HCT116 (cell line): Measurements from ENCODE around the gene UPK2. TPM values are rescaled to one million over a fixed set of nuclear protein-coding genes. Genes with fewer than 3 reads are reported as not detected.
A peak's percentile ranks its signal among the peaks of the same experiment; 100 is the strongest.

Experiments
- ATAC-seq: fragments of 200-7000 bp; cut with Tn5 transposase; 2 replicates; pipeline ENCODE4 v1.9.1; 2020; ENCODE audit warnings: mild to moderate bottlenecking, moderate library complexity
- BruUV-seq: library from RNA; stranded (reverse); fragments of 400-500 nt; replicated peaks from 2 replicates; lab custom pipeline; 2021; lab: Mats Ljungman, UMichigan
- CTCF ChIA-PET: fragments of 300-600 bp; sonication (Branson Sonifier 250); formaldehyde crosslinking; loops from one replicate; lab custom pipeline; 2021; ENCODE audit warnings: antibody characterized with exemption; lab: Charles Lee
- POLR2A ChIA-PET: fragments of 300-600, 350-600 bp; sonication (Branson Sonifier 250); formaldehyde crosslinking; loops from one replicate; lab custom pipeline; 2021; ENCODE audit warnings: antibody characterized with exemption; lab: Charles Lee
- RAD21 ChIA-PET, 2 experiments: fragments of 300-600 bp; sonication (Branson Sonifier 250); formaldehyde crosslinking; loops; one replicate each; lab custom pipeline; 2023; ENCODE audit warnings: low total read pairs in 2 of 2; ENCODE audit not compliant: uncharacterized antibody in 2 of 2, unreplicated experiment in 2 of 2, low non-redundant PET in 1 of 2; lab: Charles Lee
- DNase-seq: peaks from one replicate; pipeline ENCODE4 v3.0.0-alpha.2; 2010; ENCODE audit warnings: low read depth, low spot score
- H2AFZ ChIP-seq: fragments of 200-600 bp; shearing (Covaris generic), sonication (generic); 2 replicates; pipeline ENCODE4 v1.6.1; 2017; ENCODE audit warnings: low read depth, mixed run types, mixed read lengths, antibody characterized with exemption, low read length; ENCODE audit not compliant: poor library complexity, severe bottlenecking
- H3K27ac ChIP-seq: 2 replicates; pipeline ENCODE4 v1.5.1; 2012; ENCODE audit warnings: low read depth, low read length
- H3K27me3 ChIP-seq: fragments of 200-600 bp; sonication (generic); 2 replicates; pipeline ENCODE4 v1.6.1; 2016; ENCODE audit warnings: mixed run types, low read length, mixed read lengths; ENCODE audit not compliant: insufficient read depth
- H3K36me3 ChIP-seq, 2 experiments: fragments of 200-500 bp in 1 of 2; fragments of 200-600 bp in 1 of 2; sonication (Bioruptor generic) in 1 of 2; sonication (generic) in 1 of 2; 2 replicates each; pipeline versions ENCODE4 v1.5.1 to v1.6.1; 2014 to 2016; ENCODE audit warnings: low read length in 2 of 2, inconsistent platforms in 1 of 2, mixed read lengths in 1 of 2, mixed run types in 1 of 2; ENCODE audit not compliant: insufficient read depth in 2 of 2, control insufficient read depth in 1 of 2
- H3K4me1 ChIP-seq, 2 experiments: fragments of 200-600 bp in 1 of 2; sonication (generic) in 1 of 2; 2 replicates each; pipeline versions ENCODE4 v1.5.1 to v1.6.1; 2012 to 2017; ENCODE audit warnings: low read length in 2 of 2, inconsistent platforms in 1 of 2, mild to moderate bottlenecking in 1 of 2, mixed read lengths in 1 of 2, mixed run types in 1 of 2, moderate library complexity in 1 of 2; ENCODE audit not compliant: insufficient read depth in 2 of 2, control insufficient read depth in 1 of 2
- H3K4me2 ChIP-seq: fragments of 200-600 bp; sonication (generic); 2 replicates; pipeline ENCODE4 v1.6.1; 2017; ENCODE audit warnings: mixed run types, low read length, mixed read lengths
- H3K4me3 ChIP-seq, 2 experiments: fragments of 200-600 bp in 1 of 2; sonication (generic) in 1 of 2; replicated peaks in 1 of 2; 2 replicates each; pipeline ENCODE4 v1.5.1; 2011 to 2016; ENCODE audit warnings: low read length in 2 of 2, control low read depth in 1 of 2, low read depth in 1 of 2, mild to moderate bottlenecking in 1 of 2, mixed read lengths in 1 of 2, mixed run types in 1 of 2
- H3K79me2 ChIP-seq: fragments of 200-600 bp; sonication (generic); 2 replicates; pipeline ENCODE4 v1.6.1; 2017; ENCODE audit warnings: mild to moderate bottlenecking, mixed run types, low read length, moderate library complexity, mixed read lengths; ENCODE audit not compliant: insufficient read depth
- H3K9ac ChIP-seq: fragments of 200-600 bp; sonication (generic); 2 replicates; pipeline ENCODE4 v1.6.1; 2016; ENCODE audit warnings: low read length, mixed read lengths
- H3K9me2 ChIP-seq: fragments of 200-600 bp; sonication (generic), shearing (Covaris generic); 2 replicates; pipeline ENCODE4 v1.6.1; 2017; ENCODE audit warnings: mixed run types, mild to moderate bottlenecking, moderate library complexity; ENCODE audit not compliant: insufficient read depth
- H3K9me3 ChIP-seq, 2 experiments: fragments of 200-500 bp in 1 of 2; fragments of 200-600 bp in 1 of 2; sonication (Bioruptor generic) in 1 of 2; sonication (generic) in 1 of 2; 2 replicates each; pipeline ENCODE4 v1.6.1; 2014 to 2017; ENCODE audit warnings: low read length in 2 of 2, mixed read lengths in 2 of 2, inconsistent platforms in 1 of 2, low read depth in 1 of 2, mild to moderate bottlenecking in 1 of 2, mixed run types in 1 of 2, moderate library complexity in 1 of 2; ENCODE audit not compliant: control insufficient read depth in 1 of 2, insufficient read depth in 1 of 2
- H4K20me1 ChIP-seq: fragments of 200-600 bp; sonication (generic), shearing (Covaris generic); 2 replicates; pipeline ENCODE4 v1.6.1; 2017; ENCODE audit warnings: mixed run types, mild to moderate bottlenecking, moderate library complexity; ENCODE audit not compliant: insufficient read depth
- CEBPB ChIP-seq: IDR thresholded peaks from 2 replicates; pipeline ENCODE4 v1.6.1; 2012; ENCODE audit warnings: low read depth
- CTCF ChIP-seq, 3 experiments: fragments of 200-600 bp in 1 of 3; sonication (generic) in 1 of 3; IDR thresholded peaks in 2 of 3; conservative IDR thresholded peaks in 1 of 3; 2 replicates each; pipeline ENCODE4 v1.5.1; 2012 to 2017; ENCODE audit warnings: low read depth in 2 of 3, low read length in 2 of 3, antibody characterized with exemption in 1 of 3, borderline replicate concordance in 1 of 3, control low read depth in 1 of 3, mild to moderate bottlenecking in 1 of 3, mixed read lengths in 1 of 3, mixed run types in 1 of 3, moderate library complexity in 1 of 3; ENCODE audit not compliant: insufficient read depth in 1 of 3
- EGR1 ChIP-seq: IDR thresholded peaks from 2 replicates; pipeline ENCODE4 v1.6.1; 2012; ENCODE audit warnings: low read depth
- EZH2 ChIP-seq: fragments of 200-600 bp; sonication (generic); IDR thresholded peaks from 2 replicates; pipeline ENCODE4 v1.6.1; 2017; ENCODE audit warnings: antibody characterized with exemption, mixed run types
- EZH2phosphoT487 ChIP-seq: fragments of 200-600 bp; IDR thresholded peaks from 2 replicates; pipeline ENCODE4 v1.6.1; 2018; ENCODE audit warnings: antibody characterized with exemption, borderline replicate concordance
- FOSL1 ChIP-seq: IDR thresholded peaks from 2 replicates; pipeline ENCODE4 v1.6.1; 2012; ENCODE audit warnings: low read depth
- JUND ChIP-seq: IDR thresholded peaks from 2 replicates; pipeline ENCODE4 v1.6.1; 2012
- MAX ChIP-seq: IDR thresholded peaks from 2 replicates; pipeline ENCODE4 v1.6.1; 2012
- POLR2AphosphoS5 ChIP-seq: IDR thresholded peaks from 2 replicates; pipeline ENCODE4 v1.6.1; 2011; ENCODE audit warnings: mild to moderate bottlenecking, low read depth, low read length, moderate library complexity
- SP1 ChIP-seq: IDR thresholded peaks from 2 replicates; pipeline ENCODE4 v1.6.1; 2012; ENCODE audit warnings: low read depth
- TCF7L2 ChIP-seq: IDR thresholded peaks from 2 replicates; pipeline ENCODE4 v1.7.0; 2011; ENCODE audit warnings: borderline replicate concordance, inconsistent platforms; ENCODE audit not compliant: insufficient read depth, insufficient read length; ENCODE audit errors: extremely low read depth
- YY1 ChIP-seq: IDR thresholded peaks from 2 replicates; pipeline ENCODE4 v1.6.1; 2011; ENCODE audit warnings: low read length, low read depth, moderate library complexity, mild to moderate bottlenecking; ENCODE audit not compliant: insufficient replicate concordance; ENCODE audit errors: extremely low read depth
- ZBTB33 ChIP-seq: IDR thresholded peaks from 2 replicates; pipeline ENCODE4 v1.6.1; 2011; ENCODE audit warnings: mild to moderate bottlenecking, low read length, moderate library complexity; ENCODE audit not compliant: insufficient replicate concordance; ENCODE audit errors: extremely low read depth
- ZFX ChIP-seq: fragments of 450-650 bp; IDR thresholded peaks from 2 replicates; pipeline ENCODE4 v1.6.1; 2017
- intact Hi-C: fragments of 100-400 bp; cut with micrococcal nuclease; formaldehyde crosslinking; loops from 2 replicates; pipeline ENCODE4 v1.10.0; 2022
- total RNA-seq: library from RNA; stranded (reverse); gene quantifications from one replicate; pipeline ENCODE4 v1.2.1, GENCODE V29; 2021; ENCODE audit not compliant: unreplicated experiment

UPK2 gene
- total RNA-seq, 1 experiment from 2014 or later: 0.42 TPM

- Histone ChIP-seq H3K79me2 (no peaks in the 10 kb centered on the region; the same call in 1 of the 2 replicates), H3K9ac (no peak overlapping the region), H3K36me3 (no peaks in the 10 kb centered on the region), H4K20me1 (no peaks in the 10 kb centered on the region)
- ATAC-seq: no peak
- BruUV-seq: no TSS peak
- TF ChIP-seq POLR2AphosphoS5 (no peak), EGR1 (no peak), ZFX (no peak), EZH2phosphoT487 (no peak), JUND (no peak), FOSL1 (no peak), ZBTB33 (no peak), TCF7L2 (no peak), CTCF (IDR thresholded peaks at IDR 0.05 in 2 of 3, conservative IDR thresholded peaks at IDR 0.05 in 1 of 3; ENCODE audit: borderline replicate concordance in 1 of 3, insufficient read depth in 1 of 3, low read depth in 2 of 3, low read length in 2 of 3) (no peak), EZH2 (no peak), CEBPB (no peak), SP1 (no peak), MAX (no peak), YY1 (no peak)
- TF ChIP-seq, all 23 proteins: peak for 0
- RAD21 ChIA-PET: no interaction called here
- H3K4me1 ChIP-seq: peaks cover 31 to 67% of the 10 kb centered on the region in 2 experiments
- CTCF ChIA-PET: interaction anchor here (1.5 to 6.6 kb wide), 2 partner anchors 21 to 25 kb away, joined by 3 to 150 read pairs; no protein-coding TSS in a partner anchor
- POLR2A ChIA-PET: no interaction called here
- H2AFZ ChIP-seq: no peak overlapping the region
- DNase-seq: no peak
- no peak overlapping the region for H3K27ac ChIP-seq
- no peaks in the 10 kb centered on the region for H3K27me3 ChIP-seq
- intact Hi-C loops: loop anchor here (2.0 kb wide), 1 partner anchor 25 kb away; the partner anchor contains the start of gene UPK2
- no peaks in the 10 kb centered on the region for H3K9me2 ChIP-seq
- H3K9me3 ChIP-seq: no peaks in the 10 kb centered on the region
- peak overlapping the region; percentile 100 for H3K4me2 ChIP-seq
- no peak overlapping the region for H3K4me3 ChIP-seq
These were observed 24.5 kb upstream of the UPK2 start for GRCh38 chr11:118931571-118931970.
